H9 (cell line): Measurements from ENCODE around the gene KRTAP1-3. TPM values are rescaled to one million over a fixed set of nuclear protein-coding genes. Genes with fewer than 3 reads are reported as not detected.

Experiments
- DNase-seq: peaks from one replicate; pipeline ENCODE4 v3.0.0-alpha.2; 2017
- H2AFZ ChIP-seq: one replicate; pipeline ENCODE4 v1.6.1; 2013; ENCODE audit warnings: mild to moderate bottlenecking, low read length, control low read depth, moderate library complexity
- H2AK5ac ChIP-seq: 2 replicates; pipeline ENCODE4 v1.6.1; 2013; ENCODE audit warnings: low read length, control low read depth, mixed read lengths; ENCODE audit not compliant: insufficient read length
- H2BK120ac ChIP-seq: one replicate; pipeline ENCODE4 v1.6.1; 2013; ENCODE audit warnings: low read depth, mild to moderate bottlenecking, low read length, control low read depth, inconsistent platforms; ENCODE audit not compliant: poor library complexity, severe bottlenecking
- H2BK12ac ChIP-seq: 2 replicates; pipeline ENCODE4 v1.6.1; 2013; ENCODE audit warnings: low read length, control low read depth, mixed read lengths, low read depth; ENCODE audit not compliant: insufficient read length
- H2BK15ac ChIP-seq: 2 replicates; pipeline ENCODE4 v1.6.1; 2013; ENCODE audit warnings: low read depth, low read length, control low read depth
- H2BK20ac ChIP-seq: one replicate; pipeline ENCODE4 v1.6.1; 2013; ENCODE audit warnings: low read depth, mild to moderate bottlenecking, low read length, control low read depth, inconsistent platforms; ENCODE audit not compliant: poor library complexity, severe bottlenecking
- H2BK5ac ChIP-seq: 2 replicates; pipeline ENCODE4 v1.6.1; 2013; ENCODE audit warnings: low read length, control low read depth, mixed read lengths; ENCODE audit not compliant: insufficient read length
- H3K14ac ChIP-seq: 2 replicates; pipeline ENCODE4 v1.6.1; 2013; ENCODE audit warnings: low read length, control low read depth; ENCODE audit not compliant: insufficient read depth
- H3K18ac ChIP-seq: 2 replicates; pipeline ENCODE4 v1.6.1; 2013; ENCODE audit warnings: low read depth, mild to moderate bottlenecking, mixed read lengths, low read length, control low read depth; ENCODE audit not compliant: insufficient read length
- H3K23ac ChIP-seq: 2 replicates; pipeline ENCODE4 v1.6.1; 2013; ENCODE audit warnings: low read length, control low read depth, mixed read lengths, low read depth; ENCODE audit not compliant: insufficient read length
- H3K23me2 ChIP-seq: 2 replicates; pipeline ENCODE4 v1.6.1; 2013; ENCODE audit warnings: low read depth, mild to moderate bottlenecking, mixed read lengths, low read length, control low read depth; ENCODE audit not compliant: insufficient read length, poor library complexity, severe bottlenecking
- H3K27ac ChIP-seq: 2 replicates; pipeline ENCODE4 v1.5.1; 2013; ENCODE audit warnings: low read length, control low read depth, mixed read lengths, low read depth; ENCODE audit not compliant: insufficient read length
- H3K27me3 ChIP-seq: 2 replicates; pipeline ENCODE4 v1.6.1; 2013; ENCODE audit warnings: low read length, control low read depth, inconsistent platforms; ENCODE audit not compliant: insufficient read depth
- H3K4ac ChIP-seq: 2 replicates; pipeline ENCODE4 v1.6.1; 2013; ENCODE audit warnings: low read depth, mild to moderate bottlenecking, control low read depth, inconsistent platforms, low read length, moderate library complexity
- H3K4me1 ChIP-seq: 2 replicates; pipeline ENCODE4 v1.6.1; 2013; ENCODE audit warnings: low read length, control low read depth, inconsistent platforms; ENCODE audit not compliant: insufficient read depth
- H3K4me2 ChIP-seq: 2 replicates; pipeline ENCODE4 v1.6.1; 2013; ENCODE audit warnings: low read length, control low read depth, mixed read lengths; ENCODE audit not compliant: insufficient read length, insufficient read depth
- H3K56ac ChIP-seq: 2 replicates; pipeline ENCODE4 v1.6.1; 2013; ENCODE audit warnings: low read depth, mild to moderate bottlenecking, mixed read lengths, low read length, control low read depth; ENCODE audit not compliant: insufficient read length
- H3K79me1 ChIP-seq: 2 replicates; pipeline ENCODE4 v1.6.1; 2013; ENCODE audit warnings: low read depth, mild to moderate bottlenecking, moderate library complexity, low read length, control low read depth, inconsistent platforms; ENCODE audit not compliant: insufficient read depth, poor library complexity, severe bottlenecking
- H3K79me2 ChIP-seq: 2 replicates; pipeline ENCODE4 v1.6.1; 2013; ENCODE audit warnings: low read length, control low read depth, inconsistent platforms; ENCODE audit not compliant: insufficient read depth
- H3K9ac ChIP-seq: 2 replicates; pipeline ENCODE4 v1.6.1; 2013; ENCODE audit warnings: low read length, control low read depth, mixed read lengths; ENCODE audit not compliant: insufficient read length; ENCODE audit errors: extremely low read depth
- H3K9me3 ChIP-seq: one replicate; pipeline ENCODE4 v1.6.1; 2013; ENCODE audit warnings: low read depth, low read length, inconsistent platforms; ENCODE audit not compliant: control insufficient read depth
- H3T11ph ChIP-seq: one replicate; pipeline ENCODE4 v1.6.1; 2013; ENCODE audit warnings: mild to moderate bottlenecking, low read length, control low read depth, inconsistent platforms
- H4K20me1 ChIP-seq: one replicate; pipeline ENCODE4 v1.6.1; 2013; ENCODE audit not compliant: control insufficient read depth, insufficient read length, insufficient read depth
- H4K5ac ChIP-seq: 2 replicates; pipeline ENCODE4 v1.6.1; 2013; ENCODE audit warnings: low read depth, mild to moderate bottlenecking, mixed read lengths, low read length, control low read depth; ENCODE audit not compliant: insufficient read length
- H4K8ac ChIP-seq: replicated peaks from 2 replicates; pipeline ENCODE4 v1.6.1; 2013; ENCODE audit warnings: low read length, control low read depth, mixed read lengths, low read depth; ENCODE audit not compliant: insufficient read length
- H4K91ac ChIP-seq: 2 replicates; pipeline ENCODE4 v1.6.1; 2013; ENCODE audit warnings: low read depth, mild to moderate bottlenecking, moderate library complexity, mixed read lengths, low read length, control low read depth; ENCODE audit not compliant: insufficient read length
- H3K27ac Mint-ChIP-seq, 3 experiments: 2 replicates in 2 of 3; 3 replicates in 1 of 3; pipeline ENCODE4 v1.8.0; 2020 to 2021; ENCODE audit warnings: mixed read lengths in 3 of 3, mild to moderate bottlenecking in 1 of 3, moderate library complexity in 1 of 3
- H3K27me3 Mint-ChIP-seq: 2 replicates; pipeline ENCODE4 v1.8.0; 2021; ENCODE audit warnings: low read depth, mild to moderate bottlenecking, moderate library complexity, mixed read lengths
- H3K36me3 Mint-ChIP-seq, 3 experiments: 2 replicates in 2 of 3; 3 replicates in 1 of 3; pipeline ENCODE4 v1.8.0; 2020 to 2021; ENCODE audit warnings: low read depth in 3 of 3, mixed read lengths in 3 of 3; ENCODE audit not compliant: insufficient read depth in 1 of 3
- H3K4me1 Mint-ChIP-seq, 2 experiments: 2 replicates each; pipeline ENCODE4 v1.8.0; 2020; ENCODE audit warnings: mixed read lengths in 2 of 2
- H3K4me3 Mint-ChIP-seq, 2 experiments: 2 replicates in 1 of 2; 3 replicates in 1 of 2; pipeline ENCODE4 v1.8.0; 2020 to 2021; ENCODE audit warnings: mild to moderate bottlenecking in 2 of 2, mixed read lengths in 2 of 2, moderate library complexity in 1 of 2
- H3K9me3 Mint-ChIP-seq, 2 experiments: 2 replicates in 1 of 2; 3 replicates in 1 of 2; pipeline ENCODE4 v1.8.0; 2020; ENCODE audit warnings: mild to moderate bottlenecking in 2 of 2, mixed read lengths in 2 of 2, moderate library complexity in 1 of 2
- WGBS: extraction: QIAGEN DNeasy Blood & Tissue Kit; methylation state at CpG from one replicate; pipeline ENCODE4 v1.1.7; 2013; ENCODE audit warnings: missing lambda C conversion rate, low lambda C conversion rate, mixed read lengths; ENCODE audit not compliant: insufficient read length; ENCODE audit errors: extremely low coverage; 5-methylcytosine and 5-hydroxymethylcytosine counted together
- total RNA-seq: library from RNA; stranded (reverse); gene quantifications from 2 replicates; pipeline ENCODE4 v1.2.1, GENCODE V29; 2021
- TF ChIP-seq, protein P1 (sequence below): fragments of 200-600 bp; sonication (generic); conservative IDR thresholded peaks from 3 replicates; pipeline ENCODE4 v1.8.0; 2021; ENCODE audit warnings: antibody characterized with exemption, mild to moderate bottlenecking

KRTAP1-3 gene
- total RNA-seq, 1 experiment from 2014 or later, result not detected

DNA sequence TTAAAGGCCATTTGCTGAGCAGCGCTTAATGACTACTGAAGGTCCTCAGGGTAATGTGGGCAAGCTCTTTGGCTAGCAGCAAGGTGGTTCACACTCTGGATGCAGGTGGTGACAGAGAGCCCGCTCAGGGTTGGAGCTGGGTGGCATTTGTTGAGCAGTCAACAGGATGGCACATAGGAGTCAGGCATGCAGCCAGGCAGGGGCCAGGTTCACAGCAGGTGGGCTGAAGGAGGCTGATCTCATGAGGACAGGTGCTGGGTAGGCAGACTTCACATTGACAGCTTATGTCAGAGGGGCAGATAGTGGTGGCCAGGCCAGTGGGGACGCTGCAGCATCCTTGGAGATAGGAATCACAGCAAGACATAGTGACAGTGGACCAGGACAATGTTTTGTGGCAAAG, 30.3 kb downstream of the KRTAP1-3 start:
- H2BK5ac ChIP-seq, result no peak overlapping the region
- H3K4me1 Mint-ChIP-seq, result peaks cover 14 to 17% of the 10 kb centered on the region in 2 experiments
- H2AK5ac ChIP-seq, result no peak overlapping the region
- no peak overlapping the region for H3K56ac ChIP-seq
- H4K5ac ChIP-seq, result no peak overlapping the region
- H2BK15ac ChIP-seq, result no peak overlapping the region
- no peak overlapping the region for H3K9ac ChIP-seq
- H3K79me1 ChIP-seq, result no peaks in the 10 kb centered on the region
- no peak overlapping the region for H3K4me3 Mint-ChIP-seq
- no peaks in the 10 kb centered on the region for H3K27me3 ChIP-seq
- no peak overlapping the region for H4K91ac ChIP-seq
- H3K23me2 ChIP-seq, result no peaks in the 10 kb centered on the region
- TF ChIP-seq, protein P1, sequence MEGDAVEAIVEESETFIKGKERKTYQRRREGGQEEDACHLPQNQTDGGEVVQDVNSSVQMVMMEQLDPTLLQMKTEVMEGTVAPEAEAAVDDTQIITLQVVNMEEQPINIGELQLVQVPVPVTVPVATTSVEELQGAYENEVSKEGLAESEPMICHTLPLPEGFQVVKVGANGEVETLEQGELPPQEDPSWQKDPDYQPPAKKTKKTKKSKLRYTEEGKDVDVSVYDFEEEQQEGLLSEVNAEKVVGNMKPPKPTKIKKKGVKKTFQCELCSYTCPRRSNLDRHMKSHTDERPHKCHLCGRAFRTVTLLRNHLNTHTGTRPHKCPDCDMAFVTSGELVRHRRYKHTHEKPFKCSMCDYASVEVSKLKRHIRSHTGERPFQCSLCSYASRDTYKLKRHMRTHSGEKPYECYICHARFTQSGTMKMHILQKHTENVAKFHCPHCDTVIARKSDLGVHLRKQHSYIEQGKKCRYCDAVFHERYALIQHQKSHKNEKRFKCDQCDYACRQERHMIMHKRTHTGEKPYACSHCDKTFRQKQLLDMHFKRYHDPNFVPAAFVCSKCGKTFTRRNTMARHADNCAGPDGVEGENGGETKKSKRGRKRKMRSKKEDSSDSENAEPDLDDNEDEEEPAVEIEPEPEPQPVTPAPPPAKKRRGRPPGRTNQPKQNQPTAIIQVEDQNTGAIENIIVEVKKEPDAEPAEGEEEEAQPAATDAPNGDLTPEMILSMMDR, result no peak
- no peak overlapping the region for H3K4ac ChIP-seq
- no peaks in the 10 kb centered on the region for H3K9me3 Mint-ChIP-seq
- H3K4me1 ChIP-seq, result peaks cover 3% of the 10 kb centered on the region; the same call in 1 of the 2 replicates
- H3K23ac ChIP-seq, result no peak overlapping the region
- no peak overlapping the region for H2AFZ ChIP-seq
- 0 out of 7 replicates have a peak overlapping the region, but pooled peaks of 1 of the 3 experiments have one; percentile 45 for H3K27ac Mint-ChIP-seq
- no CpG with 5 or more reads among the region's 3 CpGs for WGBS
- no peaks in the 10 kb centered on the region for H3K36me3 Mint-ChIP-seq
- H3K27ac ChIP-seq, result no peak overlapping the region
- DNase-seq, result no peak
- H3K27me3 Mint-ChIP-seq, result no peaks in the 10 kb centered on the region
- H3K14ac ChIP-seq, result no peak overlapping the region
- no peaks in the 10 kb centered on the region for H3K79me2 ChIP-seq
- H4K20me1 ChIP-seq, result no peaks in the 10 kb centered on the region
- H3K4me2 ChIP-seq, result no peak overlapping the region
- no peak overlapping the region for H2BK120ac ChIP-seq
- no peaks in the 10 kb centered on the region for H3K9me3 ChIP-seq
- H2BK20ac ChIP-seq, result no peak overlapping the region
- H3T11ph ChIP-seq, result no peak overlapping the region
- H3K18ac ChIP-seq, result no peak overlapping the region
- H4K8ac ChIP-seq, result no peak overlapping the region
- H2BK12ac ChIP-seq, result no peak overlapping the region
